Measurements from ENCODE around the gene TPRA1. TPM values are rescaled to one million over a fixed set of nuclear protein-coding genes. Genes with fewer than 3 reads are reported as not detected.

The TPRA1 gene
- polyA plus RNA-seq, 1 experiment = 20.6 TPM

- Histone ChIP-seq H3K27ac (ENCODE audit: low read depth, low read length) (no peak overlapping the region), H3K9me3 (ENCODE audit: control insufficient read depth, insufficient read depth, low read length) (no peaks in the 10 kb centered on the region; the same call in 1 of the 2 replicates), H3K4me3 (ENCODE audit: low read depth, low read length) (peak overlapping the region; percentile 52), H3K27me3 (ENCODE audit: control insufficient read depth, insufficient read depth, low read length) (peaks cover 43% of the 10 kb centered on the region)
- ChIA-PET CTCF (interaction anchor here (0.5 to 3.9 kb wide), 11 partner anchors 10 to 1036 kb away, joined by 3 to 23 read pairs (median 3); no protein-coding TSS in a partner anchor), POLR2A (no interaction called here)
- no peak for DNase-seq (ENCODE audit: low read depth, low spot score)
- no peak for TF ChIP-seq CTCF (IDR thresholded peaks at IDR 0.05; ENCODE audit: low read depth, low read length)
These were observed 43.4 kb downstream of the TPRA1 start for GRCh38 chr3:127546970-127547733.

- TF ChIP-seq CTCF (IDR thresholded peaks at IDR 0.05; ENCODE audit: low read depth, low read length) = no peak
- DNase-seq (ENCODE audit: low read depth, low spot score) = no peak
- no peak overlapping the region for H3K4me3 ChIP-seq (ENCODE audit: low read depth, low read length)
- H3K27ac ChIP-seq (ENCODE audit: low read depth, low read length) = no peak overlapping the region
- peaks cover 43% of the 10 kb centered on the region for H3K27me3 ChIP-seq (ENCODE audit: control insufficient read depth, insufficient read depth, low read length)
- ChIA-PET POLR2A (no interaction called here), CTCF (interaction anchor here (0.8 to 3.9 kb wide), 3 partner anchors 10 to 867 kb away, joined by 3 to 21 read pairs (median 5); no protein-coding TSS in a partner anchor)
- no peaks in the 10 kb centered on the region; the same call in 1 of the 2 replicates for H3K9me3 ChIP-seq (ENCODE audit: control insufficient read depth, insufficient read depth, low read length)
These were observed 44.0 kb downstream of the TPRA1 start for GRCh38 chr3:127546554-127546953.

DNA sequence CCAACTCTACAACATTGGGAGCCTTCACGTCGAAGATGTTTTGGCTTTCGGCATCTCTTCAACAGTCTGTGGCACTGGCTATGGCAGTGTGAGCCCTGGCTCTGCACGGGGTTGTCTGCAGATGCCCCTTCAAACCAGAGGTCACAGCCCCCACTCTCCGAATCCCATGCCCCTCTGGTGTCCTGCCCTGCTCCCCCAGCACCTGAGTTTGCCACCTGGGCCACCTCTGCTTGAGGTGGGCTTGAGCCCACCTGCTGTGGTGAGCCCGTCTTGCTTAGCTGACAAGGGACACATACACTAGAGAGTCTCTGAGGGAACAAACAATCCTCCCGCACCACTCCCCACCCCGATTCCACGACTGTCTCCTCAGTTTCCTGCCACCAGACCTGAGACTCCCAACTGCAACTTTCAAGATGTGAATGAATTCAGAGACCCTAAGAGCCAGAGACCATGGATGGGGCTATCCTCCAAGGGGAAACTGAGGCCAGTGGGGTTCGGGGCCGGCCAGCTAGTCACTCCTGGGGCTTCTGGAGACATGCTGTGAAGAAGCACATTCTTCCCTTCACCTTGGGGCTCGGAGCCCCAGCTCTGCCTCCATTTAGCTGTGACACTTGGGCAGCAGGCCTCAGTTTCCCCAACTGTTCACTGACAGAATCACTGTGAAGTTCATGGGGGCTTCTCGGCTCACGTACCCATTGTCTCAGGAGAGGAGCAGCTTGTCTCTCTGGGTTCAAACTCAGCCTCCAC lies 44.6 kb downstream of the TPRA1 start:
- CTCF ChIA-PET = interaction anchor here (1.3 to 3.9 kb wide), 3 partner anchors 18 to 867 kb away, joined by 3 to 21 read pairs (median 4); no protein-coding TSS in a partner anchor
- Histone ChIP-seq H3K27ac (ENCODE audit: low read depth, low read length) (no peak overlapping the region), H3K9me3 (ENCODE audit: control insufficient read depth, insufficient read depth, low read length) (no peaks in the 10 kb centered on the region; the same call in 1 of the 2 replicates), H3K27me3 (ENCODE audit: control insufficient read depth, insufficient read depth, low read length) (peaks cover 38% of the 10 kb centered on the region), H3K4me3 (ENCODE audit: low read depth, low read length) (no peak overlapping the region)
- no peak for DNase-seq (ENCODE audit: low read depth, low spot score)
- no peak for TF ChIP-seq CTCF (IDR thresholded peaks at IDR 0.05; ENCODE audit: low read depth, low read length)
- POLR2A ChIA-PET = no interaction called here

- POLR2A ChIA-PET = no interaction called here
- no peak for DNase-seq (ENCODE audit: low read depth, low spot score)
- CTCF ChIA-PET = interaction anchor here (0.9 to 3.9 kb wide), 4 partner anchors 18 to 866 kb away, joined by 3 to 21 read pairs (median 4); no protein-coding TSS in a partner anchor
- Histone ChIP-seq H3K27me3 (ENCODE audit: control insufficient read depth, insufficient read depth, low read length) (peaks cover 36% of the 10 kb centered on the region), H3K4me3 (ENCODE audit: low read depth, low read length) (no peak overlapping the region), H3K9me3 (ENCODE audit: control insufficient read depth, insufficient read depth, low read length) (no peaks in the 10 kb centered on the region; the same call in 1 of the 2 replicates), H3K27ac (ENCODE audit: low read depth, low read length) (no peak overlapping the region)
- TF ChIP-seq CTCF (IDR thresholded peaks at IDR 0.05; ENCODE audit: low read depth, low read length) = no peak
These were observed 45.3 kb downstream of the TPRA1 start for GRCh38 chr3:127545216-127545615.
